K562 (cell line): ENCODE data around the gene FAM53B. TPM values are rescaled to one million over a fixed set of nuclear protein-coding genes. Genes with fewer than 3 reads are reported as not detected.

Source experiments
- ATAC-seq: fragments of 200-7000 bp; cut with Tn5 transposase; 3 replicates; pipeline ENCODE4 v1.9.1; 2020; ENCODE audit warnings: moderate library complexity
- BruUV-seq: library from RNA; stranded (reverse); fragments of 400-500 nt; replicated peaks from 2 replicates; lab custom pipeline; 2021; lab: Mats Ljungman, UMichigan
- CTCF ChIA-PET: fragments of 300-600 bp; formaldehyde crosslinking; extraction: SDS; loops from one replicate; lab custom pipeline; 2021; ENCODE audit warnings: low intra/inter-chr PET ratio; lab: Yijun Ruan, JAX
- POLR2A ChIA-PET: fragments of 300-600, 350-650 bp; sonication (Branson Sonifier 250); formaldehyde crosslinking; extraction: SDS; loops from one replicate; lab custom pipeline; 2021; ENCODE audit warnings: antibody characterized with exemption, inconsistent platforms; lab: Yijun Ruan, JAX
- DNase-seq, 4 experiments: peaks; one replicate each; pipeline versions ENCODE4 v3.0.0 to v3.0.0-alpha.2; 2011 to 2018; ENCODE audit warnings: low spot score in 3 of 4, mixed read lengths in 3 of 4; ENCODE audit errors: extremely low read depth in 1 of 4
- FAIRE-seq: peaks from 2 replicates; lab custom pipeline; 2011; peaks lifted over from hg19 to GRCh38; lab: Jason Lieb, UNC
- H2AFZ ChIP-seq: 2 replicates; pipeline ENCODE4 v1.6.0; 2011; ENCODE audit warnings: low read depth, low read length, control low read depth, inconsistent platforms
- H3K27ac ChIP-seq: fragments of 200-600 bp; 3 replicates; pipeline ENCODE4 v1.8.0; 2011; ENCODE audit warnings: low read depth, mild to moderate bottlenecking, control low read depth, inconsistent platforms, low read length, moderate library complexity, mixed read lengths; ENCODE audit errors: extremely low read depth
- H3K27me3 ChIP-seq, 2 experiments: fragments of 300-600 bp in 1 of 2; 2 replicates in 1 of 2; 3 replicates in 1 of 2; pipeline versions ENCODE4 v1.6.0 to v1.8.0; 2011; ENCODE audit warnings: inconsistent platforms in 2 of 2, low read length in 2 of 2, mild to moderate bottlenecking in 1 of 2, mixed read lengths in 1 of 2, moderate library complexity in 1 of 2; ENCODE audit not compliant: control insufficient read depth in 2 of 2, insufficient read depth in 2 of 2
- H3K36me3 ChIP-seq: fragments of 300-600 bp; 3 replicates; pipeline ENCODE4 v1.8.0; 2011; ENCODE audit warnings: mild to moderate bottlenecking, low read length, inconsistent platforms; ENCODE audit not compliant: control insufficient read depth, insufficient read depth
- H3K4me1 ChIP-seq, 2 experiments: fragments of 200-600 bp in 1 of 2; replicated peaks in 1 of 2; 2 replicates in 1 of 2; 3 replicates in 1 of 2; pipeline versions ENCODE4 v1.5.1 to v1.8.0; 2011; ENCODE audit warnings: inconsistent platforms in 2 of 2, low read length in 2 of 2, mild to moderate bottlenecking in 1 of 2, mixed read lengths in 1 of 2, moderate library complexity in 1 of 2; ENCODE audit not compliant: control insufficient read depth in 2 of 2, insufficient read depth in 2 of 2
- H3K4me2 ChIP-seq: 2 replicates; pipeline ENCODE4 v1.6.1; 2011; ENCODE audit warnings: low read length, control low read depth, inconsistent platforms, mixed read lengths; ENCODE audit not compliant: insufficient read depth
- H3K4me3 ChIP-seq: fragments of 200-600 bp; sonication (generic), shearing (Covaris generic); 2 replicates; pipeline ENCODE4 v1.5.1; 2016; ENCODE audit warnings: control low read depth, inconsistent platforms
- H3K79me2 ChIP-seq: fragments of 200-600 bp; 3 replicates; pipeline ENCODE4 v1.8.0; 2011; ENCODE audit warnings: low read length, inconsistent platforms; ENCODE audit not compliant: control insufficient read depth, insufficient read depth
- H3K9ac ChIP-seq, 2 experiments: 2 replicates each; pipeline versions ENCODE4 v1.6.0 to v1.6.1; 2011; ENCODE audit warnings: low read depth in 2 of 2, low read length in 2 of 2, control low read depth in 1 of 2, inconsistent platforms in 1 of 2, mild to moderate bottlenecking in 1 of 2, mixed read lengths in 1 of 2; ENCODE audit not compliant: insufficient read depth in 1 of 2
- H3K9me1 ChIP-seq: one replicate; pipeline ENCODE4 v1.6.0; 2011; ENCODE audit warnings: inconsistent platforms, mild to moderate bottlenecking, low read length, moderate library complexity; ENCODE audit not compliant: control insufficient read depth, insufficient read depth
- H3K9me3 ChIP-seq: replicated peaks from 2 replicates; pipeline ENCODE4 v1.5.1; 2011; ENCODE audit warnings: low read depth, low read length, inconsistent platforms; ENCODE audit not compliant: control insufficient read depth, insufficient read depth
- H4K20me1 ChIP-seq: replicated peaks from 2 replicates; pipeline ENCODE4 v1.6.1; 2011; ENCODE audit warnings: low read length, inconsistent platforms, mixed read lengths; ENCODE audit not compliant: control insufficient read depth, insufficient read depth
- CBX1 ChIP-seq: sonication (generic); IDR thresholded peaks from 2 replicates; pipeline ENCODE4 v1.6.1; 2016; ENCODE audit warnings: antibody characterized with exemption, low read depth, mild to moderate bottlenecking
- CBX5 ChIP-seq: IDR thresholded peaks from 2 replicates; pipeline ENCODE4 v1.6.1; 2014; ENCODE audit warnings: low read depth, borderline replicate concordance
- PTBP1 ChIP-seq: fragments of 200-400 bp; formaldehyde crosslinking; IDR thresholded peaks from 2 replicates; pipeline ENCODE4 v1.6.1; 2017; ENCODE audit warnings: low read depth, low read length
- SIN3B ChIP-seq: fragments of 450-650 bp; IDR thresholded peaks from 2 replicates; pipeline ENCODE4 v1.6.1; 2017; ENCODE audit warnings: low read depth, mild to moderate bottlenecking, moderate library complexity
- TFE3 ChIP-seq: fragments of 450-650 bp; formaldehyde crosslinking; IDR thresholded peaks from 2 replicates; pipeline ENCODE4 v1.4.0; 2020; ENCODE audit warnings: mild to moderate bottlenecking, mixed read lengths
- WGBS: fragments of 100-300 bp; shearing (Covaris generic); methylation state at CpG from one replicate; pipeline ENCODE4 v1.1.6; 2016; ENCODE audit warnings: low coverage, mixed read lengths; ENCODE audit not compliant: insufficient coverage; ENCODE audit errors: missing lambda C conversion rate; 5-methylcytosine and 5-hydroxymethylcytosine counted together
- in situ Hi-C: fragments of 300-500 bp; cut with MboI; formaldehyde crosslinking; loops from 4 replicates; pipeline ENCODE4 v1.15.0; 2018; ENCODE audit warnings: inconsistent platforms, mixed read lengths
- intact Hi-C: fragments of 100-400 bp; cut with micrococcal nuclease; formaldehyde crosslinking; loops from 2 replicates; pipeline ENCODE4 v1.14.2; 2022
- polyA plus RNA-seq, 8 experiments: library from polyadenylated mRNA; depleted of rRNA in 4 of 8; stranded (reverse) in 5 of 8; unstranded in 3 of 8; fragments of >200 nt; fragmentation: Nextera tagmentation in 2 of 8; fragmentation: Illumina TruSeq in 1 of 8; extraction: Ambion mirVana in 2 of 8; extraction: Trizol in 1 of 8; gene quantifications; 2 replicates each; pipeline versions ENCODE4 v1.2.1 to v1.2.3, GENCODE V29; 2011 to 2014; ENCODE audit warnings: inconsistent platforms in 1 of 8, missing spikeins in 1 of 8
- total RNA-seq, 7 experiments: library from RNA; depleted of rRNA in 6 of 7; stranded (reverse); fragments of >200 nt in 6 of 7; fragmentation: Illumina TruSeq in 2 of 7; extraction: Trizol in 2 of 7; gene quantifications; 2 replicates each; pipeline versions ENCODE4 v1.2.1 to v1.2.3, GENCODE V29; 2011 to 2021; ENCODE audit warnings: low replicate concordance in 1 of 7

Gene FAM53B
- total and polyA plus RNA-seq, 9 of the 15 experiments (the other 6 are each of a cell fraction or from before 2014, with no cell fraction given): 0.03 to 16.5 (median 5.0) TPM

GRCh38 chr10:124747745-124748144 lies 3.6 kb upstream of the FAM53B start:
- ChIA-PET CTCF (no interaction called here), POLR2A (interaction anchor here (0.6 kb wide), 1 partner anchor 65 kb away, joined by 3 read pairs; no protein-coding TSS in a partner anchor)
- H3K4me2 ChIP-seq: no peak overlapping the region
- no TSS peak for BruUV-seq
- H3K27me3 ChIP-seq: no peaks in the 10 kb centered on the region
- no peaks in the 10 kb centered on the region for H4K20me1 ChIP-seq
- in situ Hi-C loops: loop anchor here (10.0 kb wide), 1 partner anchor 297 kb away; no protein-coding TSS in a partner anchor
- DNase-seq: no peak
- WGBS: 89% methylated on average over 1 of the region's 1 CpG
- no peaks in the 10 kb centered on the region for H3K9me1 ChIP-seq
- H2AFZ ChIP-seq: no peak overlapping the region
- H3K79me2 ChIP-seq: peaks cover 9% of the 10 kb centered on the region; the same call in 2 of the 3 replicates
- no peaks in the 10 kb centered on the region for H3K9me3 ChIP-seq
- intact Hi-C loops: loop anchor here (10.0 kb wide), 1 partner anchor 77 kb away; no protein-coding TSS in a partner anchor
- no peak overlapping the region for H3K4me3 ChIP-seq
- no peak overlapping the region for H3K27ac ChIP-seq
- H3K9ac ChIP-seq: no peak overlapping the region
- peaks cover 5 to 12% of the 10 kb centered on the region in 2 experiments; a peak in 3 of 5 replicates for H3K4me1 ChIP-seq
- FAIRE-seq: no peak
- ATAC-seq: no peak
- TF ChIP-seq CBX1 (no peak), CBX5 (no peak), TFE3 (CRISPR knock-in tag) (peak; percentile 58), PTBP1 (no peak), SIN3B (no peak)
- H3K36me3 ChIP-seq: peaks cover 14% of the 10 kb centered on the region
